Duodenal mucosa (tissue), 2 donors: Measurements from ENCODE around the gene ARAP3.

ENCODE experiments used
- H3K27ac ChIP-seq: one replicate; pipeline ENCODE4 v1.7.0; 2013; ENCODE audit warnings: low read depth, low read length
- H3K27me3 ChIP-seq, 2 donors: one replicate each; pipeline ENCODE4 v1.7.0; 2013; ENCODE audit warnings: low read length in 2 of 2, control low read depth in 1 of 2; ENCODE audit not compliant: insufficient read depth in 2 of 2, control insufficient read depth in 1 of 2
- H3K36me3 ChIP-seq, 2 donors: one replicate each; pipeline ENCODE4 v1.7.0; 2013; ENCODE audit warnings: low read length in 2 of 2, control low read depth in 1 of 2; ENCODE audit not compliant: insufficient read depth in 2 of 2, control insufficient read depth in 1 of 2
- H3K4me1 ChIP-seq, 2 donors: one replicate each; pipeline ENCODE4 v1.7.0; 2013; ENCODE audit warnings: low read length in 2 of 2, control low read depth in 1 of 2; ENCODE audit not compliant: insufficient read depth in 2 of 2, control insufficient read depth in 1 of 2
- H3K4me3 ChIP-seq, 2 donors: one replicate each; pipeline ENCODE4 v1.7.0; 2013; ENCODE audit warnings: low read length in 2 of 2, low read depth in 1 of 2
- H3K9ac ChIP-seq, 2 donors: one replicate each; pipeline ENCODE4 v1.7.0; 2013; ENCODE audit warnings: low read length in 2 of 2, low read depth in 1 of 2
- H3K9me3 ChIP-seq, 2 donors: one replicate each; pipeline ENCODE4 v1.7.0; 2013; ENCODE audit warnings: low read length in 2 of 2, control low read depth in 1 of 2; ENCODE audit not compliant: control insufficient read depth in 1 of 2

Gene ARAP3

GRCh38 chr5:141701360-141702119 is 19.5 kb upstream of the ARAP3 start:
- H3K36me3 ChIP-seq, result no peaks in the 10 kb centered on the region
- peak overlapping the region; percentile 75 to 79 for H3K4me3 ChIP-seq
- no peak overlapping the region for H3K9ac ChIP-seq
- no peak overlapping the region for H3K27ac ChIP-seq
- no peaks in the 10 kb centered on the region for H3K9me3 ChIP-seq
- H3K27me3 ChIP-seq, result peaks cover 53% of the 10 kb centered on the region in 2 donors
- H3K4me1 ChIP-seq, result peaks cover 15 to 17% of the 10 kb centered on the region in 2 donors

- peaks cover 13 to 22% of the 10 kb centered on the region in 2 donors for H3K4me1 ChIP-seq
- peaks cover 40 to 46% of the 10 kb centered on the region in 2 donors for H3K27me3 ChIP-seq
- no peak overlapping the region for H3K27ac ChIP-seq
- no peaks in the 10 kb centered on the region for H3K36me3 ChIP-seq
- H3K4me3 ChIP-seq, result no peak overlapping the region
- H3K9me3 ChIP-seq, result no peaks in the 10 kb centered on the region
- no peak overlapping the region for H3K9ac ChIP-seq
Measured at GRCh38 chr5:141697586-141697985, 15.6 kb upstream of the ARAP3 start.

GRCh38 chr5:141696431-141696830 is 14.4 kb upstream of the ARAP3 start:
- Histone ChIP-seq H3K27me3 (peaks cover 34 to 41% of the 10 kb centered on the region in 2 donors), H3K27ac (no peak overlapping the region)

GRCh38 chr5:141695627-141696215 is 13.7 kb upstream of the ARAP3 start:
- Histone ChIP-seq H3K36me3 (no peaks in the 10 kb centered on the region), H3K27ac (no peak overlapping the region), H3K4me3 (no peak overlapping the region), H3K9ac (no peak overlapping the region), H3K9me3 (no peaks in the 10 kb centered on the region), H3K27me3 (peaks cover 30 to 35% of the 10 kb centered on the region in 2 donors), H3K4me1 (peaks cover 9 to 17% of the 10 kb centered on the region in 2 donors)

More at GRCh38 chr5:141696431-141696830, 14.4 kb upstream of the ARAP3 start:
- no peak overlapping the region for H3K9ac ChIP-seq
- peaks cover 9 to 17% of the 10 kb centered on the region in 2 donors for H3K4me1 ChIP-seq
- H3K9me3 ChIP-seq, result no peaks in the 10 kb centered on the region
- H3K36me3 ChIP-seq, result no peaks in the 10 kb centered on the region
- no peak overlapping the region for H3K4me3 ChIP-seq

GRCh38 chr5:141694479-141694878 is 12.4 kb upstream of the ARAP3 start:
- H3K4me3 ChIP-seq, result no peak overlapping the region
- peaks cover 9 to 17% of the 10 kb centered on the region in 2 donors for H3K4me1 ChIP-seq
- H3K36me3 ChIP-seq, result no peaks in the 10 kb centered on the region
- H3K9me3 ChIP-seq, result no peaks in the 10 kb centered on the region
- H3K27ac ChIP-seq, result no peak overlapping the region
- H3K9ac ChIP-seq, result no peak overlapping the region
- H3K27me3 ChIP-seq, result peaks cover 24 to 26% of the 10 kb centered on the region in 2 donors

- no peak overlapping the region for H3K9ac ChIP-seq
Measured at GRCh38 chr5:141692919-141693725, 11.1 kb upstream of the ARAP3 start.

GRCh38 chr5:141692533-141692888 is 10.5 kb upstream of the ARAP3 start:
- Histone ChIP-seq H3K4me3 (peak overlapping the region; percentile 42 to 79), H3K9ac (peak overlapping the region in 1 of 2 donors; percentile 74), H3K4me1 (peaks cover 9 to 17% of the 10 kb centered on the region in 2 donors), H3K27ac (no peak overlapping the region), H3K36me3 (no peaks in the 10 kb centered on the region), H3K27me3 (peaks cover 10 to 19% of the 10 kb centered on the region in 2 donors), H3K9me3 (no peaks in the 10 kb centered on the region)

More at GRCh38 chr5:141692919-141693725, 11.1 kb upstream of the ARAP3 start:
- Histone ChIP-seq H3K9me3 (no peaks in the 10 kb centered on the region), H3K4me3 (peak overlapping the region in 1 of 2 donors; percentile 79), H3K27me3 (peaks cover 16 to 19% of the 10 kb centered on the region in 2 donors), H3K4me1 (peaks cover 9 to 17% of the 10 kb centered on the region in 2 donors), H3K27ac (no peak overlapping the region), H3K36me3 (no peaks in the 10 kb centered on the region)

GRCh38 chr5:141691867-141692532 is 10.0 kb upstream of the ARAP3 start:
- Histone ChIP-seq H3K9me3 (no peaks in the 10 kb centered on the region), H3K9ac (peak overlapping the region in 1 of 2 donors; percentile 74), H3K27ac (no peak overlapping the region), H3K36me3 (no peaks in the 10 kb centered on the region), H3K4me3 (peak overlapping the region; percentile 42 to 79), H3K4me1 (peaks cover 9 to 17% of the 10 kb centered on the region in 2 donors), H3K27me3 (peaks cover 8 to 16% of the 10 kb centered on the region in 2 donors)

GRCh38 chr5:141691286-141691866 is 9.3 kb upstream of the ARAP3 start:
- Histone ChIP-seq H3K9ac (no peak overlapping the region), H3K4me1 (peaks cover 9 to 17% of the 10 kb centered on the region in 2 donors), H3K27ac (no peak overlapping the region), H3K9me3 (no peaks in the 10 kb centered on the region), H3K27me3 (peaks cover 3 to 11% of the 10 kb centered on the region in 2 donors), H3K4me3 (no peak overlapping the region), H3K36me3 (no peaks in the 10 kb centered on the region)
